CD4-positive, alpha-beta T cell (primary cell): ENCODE measurements around the gene PDE8B. TPM values are rescaled to one million over a fixed set of nuclear protein-coding genes. Genes with fewer than 3 reads are reported as not detected.

ENCODE experiments used
- ATAC-seq: fragments of 200-7000 bp; cut with Tn5 transposase; one replicate; pipeline ENCODE4 v1.10.0; 2022; ENCODE audit warnings: mild to moderate bottlenecking; ENCODE audit not compliant: poor library complexity
- CTCF ChIA-PET: fragments of 350-600 bp; sonication (Branson Sonifier 250); formaldehyde crosslinking; loops from one replicate; lab custom pipeline; 2021; ENCODE audit warnings: antibody characterized with exemption, inconsistent platforms; lab: Charles Lee
- POLR2A ChIA-PET: fragments of 350-600 bp; sonication (Branson Sonifier 250); formaldehyde crosslinking; loops from one replicate; lab custom pipeline; 2021; ENCODE audit warnings: antibody characterized with exemption, inconsistent platforms; lab: Charles Lee
- DNase-seq, 14 experiments: peaks; one replicate each; pipeline ENCODE4 v3.0.0-alpha.2; 2013 to 2020; ENCODE audit warnings: mixed read lengths in 2 of 14
- H3K27ac ChIP-seq, 2 donors: one replicate each; pipeline versions ENCODE4 v1.5.1 to v1.7.0; 2013; ENCODE audit warnings: low read length in 2 of 2, low read depth in 1 of 2, mild to moderate bottlenecking in 1 of 2
- H3K27me3 ChIP-seq, 2 experiments: 1 replicate in 1 of 2; 2 replicates in 1 of 2; pipeline versions ENCODE4 v1.6.1 to v1.7.0; 2013; ENCODE audit warnings: low read length in 2 of 2, control low read depth in 1 of 2, mild to moderate bottlenecking in 1 of 2, moderate library complexity in 1 of 2; ENCODE audit not compliant: insufficient read depth in 2 of 2, control insufficient read depth in 1 of 2
- H3K36me3 ChIP-seq: one replicate; pipeline ENCODE4 v1.6.1; 2013; ENCODE audit warnings: low read length, control low read depth; ENCODE audit not compliant: insufficient read depth
- H3K4me1 ChIP-seq: one replicate; pipeline ENCODE4 v1.6.1; 2013; ENCODE audit warnings: low read length, control low read depth; ENCODE audit not compliant: insufficient read depth
- H3K4me3 ChIP-seq: one replicate; pipeline ENCODE4 v1.5.1; 2013; ENCODE audit warnings: mild to moderate bottlenecking, low read length, moderate library complexity
- H3K9me3 ChIP-seq, 2 experiments: 1 replicate in 1 of 2; 2 replicates in 1 of 2; pipeline versions ENCODE4 v1.6.1 to v1.7.0; 2013; ENCODE audit warnings: low read length in 2 of 2, mild to moderate bottlenecking in 2 of 2, control low read depth in 1 of 2, moderate library complexity in 1 of 2; ENCODE audit not compliant: control insufficient read depth in 1 of 2, insufficient read depth in 1 of 2
- H3K27ac Mint-ChIP-seq: one replicate; pipeline ENCODE4 v1.8.0; 2020; ENCODE audit warnings: mixed read lengths
- H3K27me3 Mint-ChIP-seq: one replicate; pipeline ENCODE4 v1.8.0; 2021; ENCODE audit warnings: mixed read lengths
- H3K36me3 Mint-ChIP-seq: one replicate; pipeline ENCODE4 v1.8.0; 2021; ENCODE audit warnings: low read depth, mixed read lengths
- H3K4me1 Mint-ChIP-seq: one replicate; pipeline ENCODE4 v1.8.0; 2021; ENCODE audit warnings: low read depth, mixed read lengths
- H3K4me3 Mint-ChIP-seq: one replicate; pipeline ENCODE4 v1.8.0; 2020; ENCODE audit warnings: mild to moderate bottlenecking, mixed read lengths
- H3K9me3 Mint-ChIP-seq: one replicate; pipeline ENCODE4 v1.8.0; 2020; ENCODE audit warnings: mixed read lengths
- CTCF ChIP-seq: fragments of 200-600 bp; IDR thresholded peaks from one replicate; pipeline ENCODE4 v1.8.0; 2022; ENCODE audit warnings: antibody characterized with exemption, mild to moderate bottlenecking
- intact Hi-C, 2 experiments: fragments of 100-400 bp; cut with DNase I in 1 of 2; cut with micrococcal nuclease in 1 of 2; formaldehyde crosslinking; loops; one replicate each; pipeline versions ENCODE4 v1.15.1 to v1.9.0; 2023 to 2025; cut with DNase I, micrococcal nuclease
- total RNA-seq, 174 experiments: library from RNA in 2 of 174; stranded (reverse) in 2 of 174; gene quantifications; one replicate each; pipeline ENCODE4 v1.2.3 and lab custom pipeline; 2021 to 2026

The PDE8B gene
- total RNA-seq, 2 experiments from 2014 or later: 0.22 to 0.27 TPM

DNA sequence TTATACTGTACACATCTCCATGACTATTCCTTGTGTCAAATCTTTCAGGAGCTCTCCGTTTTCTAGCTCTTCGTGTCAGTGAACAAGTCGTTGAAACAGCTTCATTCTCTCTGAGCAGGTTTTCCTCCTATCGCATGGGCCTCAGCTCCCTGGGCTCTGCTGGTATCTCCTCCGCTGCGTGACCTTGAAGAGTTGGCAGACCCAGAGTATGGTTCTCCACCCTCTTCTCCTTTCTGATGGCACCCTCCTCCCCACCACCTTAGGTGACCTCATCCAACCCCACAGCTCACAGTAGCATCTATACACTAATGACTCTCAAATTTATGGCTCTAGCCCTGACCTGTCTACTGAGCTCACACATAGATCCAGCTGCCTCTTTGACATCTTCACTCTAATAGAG, 36.0 kb upstream of the PDE8B start:
- Mint-ChIP-seq H3K9me3 (no peaks in the 10 kb centered on the region), H3K4me1 (no peaks in the 10 kb centered on the region), H3K27ac (no peak overlapping the region), H3K4me3 (no peak overlapping the region), H3K27me3 (peaks cover 19% of the 10 kb centered on the region), H3K36me3 (no peaks in the 10 kb centered on the region)
- H3K4me1 ChIP-seq: no peaks in the 10 kb centered on the region
- intact Hi-C loops: no loop called here
- ChIA-PET POLR2A (interaction anchor here (1.2 kb wide), 1 partner anchor 318 kb away, joined by 3 read pairs; the partner anchor contains the start of gene WDR41), CTCF (no interaction called here)
- no peaks in the 10 kb centered on the region for H3K36me3 ChIP-seq
- TF ChIP-seq CTCF: no peak
- no peak overlapping the region for H3K27ac ChIP-seq
- no peaks in the 10 kb centered on the region for H3K9me3 ChIP-seq
- ATAC-seq (no peak), DNase-seq (no peak)
- peaks cover 8 to 12% of the 10 kb centered on the region in 2 experiments for H3K27me3 ChIP-seq
- no peak overlapping the region for H3K4me3 ChIP-seq

DNA sequence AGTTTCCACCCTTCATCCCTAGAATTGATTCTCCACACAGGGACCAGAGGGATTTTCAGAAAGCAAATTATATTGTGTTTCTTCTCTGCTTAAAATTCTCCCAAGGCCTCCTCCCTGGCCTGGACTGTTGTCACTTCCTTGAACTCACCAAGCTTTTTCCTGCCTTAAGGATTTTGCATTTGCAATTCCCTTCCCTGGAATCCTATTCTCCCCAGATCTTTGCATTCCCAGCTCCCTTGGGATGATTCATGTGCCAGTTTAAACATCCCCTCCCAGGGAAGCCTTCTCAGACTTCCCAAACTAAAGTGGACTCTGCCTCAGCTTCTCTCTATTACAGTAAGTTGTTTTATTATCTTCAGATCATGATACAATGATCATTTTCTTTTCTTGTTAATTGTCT, 35.2 kb upstream of the PDE8B start:
- H3K36me3 ChIP-seq: no peaks in the 10 kb centered on the region
- no peaks in the 10 kb centered on the region for H3K4me1 ChIP-seq
- Mint-ChIP-seq H3K27me3 (peaks cover 24% of the 10 kb centered on the region), H3K9me3 (no peaks in the 10 kb centered on the region), H3K27ac (no peak overlapping the region), H3K4me3 (no peak overlapping the region), H3K4me1 (no peaks in the 10 kb centered on the region), H3K36me3 (no peaks in the 10 kb centered on the region)
- no peak for TF ChIP-seq CTCF
- peaks cover 14 to 17% of the 10 kb centered on the region in 2 experiments for H3K27me3 ChIP-seq
- DNase-seq (no peak), ATAC-seq (no peak)
- H3K27ac ChIP-seq: no peak overlapping the region
- intact Hi-C loops: no loop called here
- no peaks in the 10 kb centered on the region for H3K9me3 ChIP-seq
- CTCF ChIA-PET: no interaction called here
- H3K4me3 ChIP-seq: no peak overlapping the region
- POLR2A ChIA-PET: no interaction called here

- Mint-ChIP-seq H3K4me1 (no peaks in the 10 kb centered on the region), H3K9me3 (no peaks in the 10 kb centered on the region), H3K36me3 (no peaks in the 10 kb centered on the region), H3K27ac (no peak overlapping the region), H3K4me3 (no peak overlapping the region), H3K27me3 (peaks cover 29% of the 10 kb centered on the region)
- intact Hi-C loops: no loop called here
- CTCF ChIA-PET: no interaction called here
- no peaks in the 10 kb centered on the region for H3K36me3 ChIP-seq
- H3K9me3 ChIP-seq: peaks cover 0 to 2% of the 10 kb centered on the region in 2 experiments
- H3K27ac ChIP-seq: no peak overlapping the region
- TF ChIP-seq CTCF: no peak
- ATAC-seq (no peak), DNase-seq (no peak)
- POLR2A ChIA-PET: no interaction called here
- H3K4me1 ChIP-seq: peaks cover 5% of the 10 kb centered on the region
- H3K27me3 ChIP-seq: peaks cover 23 to 24% of the 10 kb centered on the region in 2 experiments
- no peak overlapping the region for H3K4me3 ChIP-seq
Observed at GRCh38 chr5:77176429-77176828, 34.1 kb upstream of the PDE8B start.
